ENCODE measurements around the gene RPS3A.

DNA sequence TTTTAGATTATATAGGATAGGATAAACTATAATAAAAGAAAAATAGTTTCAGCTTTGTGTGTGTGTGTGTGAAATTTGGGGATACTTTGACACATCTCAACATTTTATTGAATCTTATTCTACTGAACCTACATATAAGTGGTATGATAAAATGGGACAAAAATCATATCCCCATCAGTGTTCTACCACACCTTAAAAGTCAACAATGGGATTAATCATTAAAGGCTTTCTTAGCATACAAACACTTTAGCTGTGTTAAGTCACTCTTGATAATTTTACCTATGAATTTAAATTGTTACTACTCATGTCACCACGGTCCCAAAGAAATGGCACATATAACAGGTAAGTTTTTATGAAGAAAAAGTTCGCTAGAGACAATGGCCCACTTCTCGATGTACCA, 46.6 kb upstream of the RPS3A start:
- TF ChIP-seq POLR2AphosphoS5 (IDR thresholded peaks at IDR 0.05; ENCODE audit: low read depth, low read length) (no peak), POLR2A (IDR thresholded peaks at IDR 0.05; ENCODE audit: low read depth, low read length) (no peak), TAF1 (IDR thresholded peaks at IDR 0.05; ENCODE audit: low read depth, low read length) (no peak), PAX5 (IDR thresholded peaks at IDR 0.05; ENCODE audit: insufficient read depth, low read length, severe bottlenecking) (no peak)

Data from GM12891 (cell line).